Stimulated activated CD4-positive, alpha-beta T cell treated with anti-CD3 and anti-CD28 coated beads, Interleukin-1b, Interleukin-23, amount 100 ng/mL, for 24 hours (primary cell): ENCODE results near the gene CFTR.
"Not testable (repeated sequence)": the region's sequence is repeated elsewhere in the genome, so short reads cannot be mapped to it uniquely, and the experiment has no call there.

Experiments
- DNase-seq, 4 experiments: peaks; one replicate each; pipeline ENCODE4 v3.0.0-alpha.2; 2020; ENCODE audit warnings: low read depth in 4 of 4, low spot score in 1 of 4

Gene CFTR

GRCh38 chr7:117683430-117684175 lies 203.8 kb downstream of the CFTR start:
- no peak for DNase-seq

GRCh38 chr7:117685795-117686194 lies 206.0 kb downstream of the CFTR start:
- DNase-seq, result no peak

GRCh38 chr7:117686311-117686935 lies 206.6 kb downstream of the CFTR start:
- no peak for DNase-seq

DNA sequence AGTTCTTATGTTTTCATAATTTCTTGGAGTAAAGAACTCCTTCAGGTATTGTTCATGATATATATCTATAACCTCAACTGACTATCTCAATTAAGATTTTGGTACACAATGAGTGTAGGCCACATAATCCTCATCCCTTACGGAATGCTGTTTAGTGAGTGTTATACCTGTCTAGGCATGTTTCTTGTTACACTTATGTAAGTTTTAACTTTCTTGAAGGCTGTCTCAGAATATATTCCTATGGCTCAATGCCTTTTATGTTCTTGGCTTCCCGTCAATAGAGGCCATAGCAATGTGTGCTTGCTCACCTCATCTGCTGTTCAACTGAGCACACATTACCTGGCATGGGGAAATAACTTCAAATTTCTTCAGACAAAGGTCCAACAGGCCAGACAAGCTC lies 208.3 kb downstream of the CFTR start:
- no peak for DNase-seq

DNA sequence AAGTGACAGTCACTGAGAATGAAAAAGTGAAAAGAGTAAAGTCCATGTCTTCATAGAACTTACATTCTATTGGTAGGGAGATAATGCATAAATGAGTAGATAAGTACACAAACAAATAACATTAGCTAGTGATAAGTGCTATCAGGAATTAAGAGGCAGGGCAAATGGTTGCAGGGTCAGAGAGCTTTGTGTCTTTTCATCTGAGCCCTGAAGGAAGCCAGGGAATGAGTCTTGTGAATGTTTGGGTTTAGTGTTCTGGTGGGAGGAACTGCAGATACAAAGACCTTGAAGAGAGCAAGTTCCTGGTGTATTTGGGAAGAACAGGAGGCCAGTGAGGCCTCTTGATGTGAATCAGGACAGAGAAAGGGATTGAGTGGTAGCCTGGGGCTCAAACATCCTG lies 209.6 kb downstream of the CFTR start:
- no peak for DNase-seq

GRCh38 chr7:117690147-117690546 lies 210.3 kb downstream of the CFTR start:
- no peak for DNase-seq

DNA sequence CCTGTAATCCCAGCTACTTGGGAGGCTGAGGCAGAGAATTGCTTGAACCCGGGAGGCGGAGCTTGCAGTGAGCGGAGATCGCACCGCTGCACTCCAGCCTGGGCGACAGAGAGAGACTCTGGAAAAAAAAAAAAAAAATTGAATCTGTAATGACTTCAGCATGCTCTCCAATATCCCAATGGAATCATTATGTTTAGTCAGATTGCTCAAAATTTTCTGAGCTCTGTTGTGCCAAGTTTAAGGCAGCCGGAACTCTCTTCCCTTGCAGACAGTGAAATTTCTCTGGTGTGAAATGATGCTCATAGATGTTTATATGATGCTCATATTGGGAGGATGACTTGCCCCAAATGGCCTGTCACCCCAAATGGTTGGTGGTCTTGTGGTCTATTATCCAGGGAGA lies 212.5 kb downstream of the CFTR start:
- no peak for DNase-seq

DNA sequence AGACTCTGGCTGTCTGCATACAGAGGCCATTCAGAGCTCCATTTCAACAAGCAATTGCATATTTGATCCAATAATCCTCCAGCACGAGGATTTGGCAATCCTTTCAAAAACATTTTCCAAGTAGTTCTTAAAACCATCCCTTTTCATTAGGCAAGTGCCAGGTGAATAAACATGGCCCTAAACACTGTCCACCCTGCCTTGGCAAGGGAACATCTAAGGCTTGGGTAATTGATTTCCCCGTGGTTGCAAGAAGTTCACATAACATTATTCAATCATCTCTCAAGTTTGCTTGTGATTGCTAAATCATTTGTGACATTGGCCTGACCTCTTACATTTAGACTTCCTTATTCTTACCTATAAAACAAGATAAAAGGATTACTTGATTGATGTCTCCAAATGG lies 218.2 kb downstream of the CFTR start:
- DNase-seq, result no peak

DNA sequence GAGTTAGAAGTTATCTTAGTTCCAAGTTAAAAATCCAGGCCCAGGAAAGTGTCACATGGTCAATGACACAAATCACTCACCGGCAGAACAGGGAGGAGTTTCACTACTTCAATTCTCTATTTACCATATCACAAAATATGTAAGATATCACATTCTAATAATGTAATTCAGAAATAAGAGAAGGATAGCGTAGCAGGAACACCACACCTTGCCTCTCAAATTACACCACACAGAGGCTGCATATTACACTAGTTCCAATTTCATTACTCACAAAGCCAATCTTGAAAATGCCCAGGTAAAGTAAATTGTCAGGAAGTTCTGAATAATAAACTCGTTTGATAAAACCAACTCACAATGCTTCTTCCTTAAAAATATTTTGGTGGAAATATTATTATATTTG lies 224.2 kb downstream of the CFTR start:
- DNase-seq, result no peak

DNA sequence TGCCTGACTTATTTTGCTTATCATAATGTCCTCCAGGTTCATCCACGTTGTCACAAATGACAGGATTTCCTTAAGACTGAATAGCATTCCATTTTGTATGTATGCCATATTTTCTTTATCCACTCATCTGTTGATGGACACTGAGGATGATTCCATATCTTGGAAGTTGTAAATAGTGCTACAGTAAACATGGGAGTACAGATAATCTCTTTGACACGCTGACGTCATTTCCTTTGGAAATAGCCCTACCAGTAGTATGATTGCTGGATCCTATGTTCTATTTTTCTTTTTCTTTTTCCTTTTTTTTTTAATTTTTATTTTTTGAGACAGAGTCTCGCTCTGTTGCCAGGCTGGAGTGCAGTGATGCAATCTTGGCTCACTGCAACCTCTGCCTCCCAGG lies 225.8 kb downstream of the CFTR start:
- DNase-seq, result no peak

- no peak for DNase-seq
Measured at GRCh38 chr7:117706210-117706609, 226.4 kb downstream of the CFTR start.

DNA sequence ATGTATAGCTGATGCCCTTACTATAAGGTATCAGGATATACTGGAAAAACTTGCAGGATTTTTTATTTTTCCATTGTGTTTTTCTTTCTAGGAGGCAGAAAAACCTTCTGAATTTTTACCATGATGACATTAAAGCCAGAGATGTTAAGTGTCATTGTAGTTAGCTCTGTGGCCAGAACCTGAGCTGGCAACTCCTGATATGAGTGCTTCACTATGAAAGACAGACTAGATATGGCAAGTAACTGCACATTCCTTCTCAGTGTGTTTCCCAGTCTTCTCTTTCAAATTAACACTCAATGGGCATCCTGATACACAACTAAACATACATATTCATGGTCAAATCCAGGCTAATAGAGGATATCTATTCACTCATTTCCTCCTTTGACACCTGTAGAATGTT lies 227.3 kb downstream of the CFTR start:
- DNase-seq, result no peak

- not testable (repeated sequence) for DNase-seq
Measured at GRCh38 chr7:117708173-117708572, 228.3 kb downstream of the CFTR start.

DNA sequence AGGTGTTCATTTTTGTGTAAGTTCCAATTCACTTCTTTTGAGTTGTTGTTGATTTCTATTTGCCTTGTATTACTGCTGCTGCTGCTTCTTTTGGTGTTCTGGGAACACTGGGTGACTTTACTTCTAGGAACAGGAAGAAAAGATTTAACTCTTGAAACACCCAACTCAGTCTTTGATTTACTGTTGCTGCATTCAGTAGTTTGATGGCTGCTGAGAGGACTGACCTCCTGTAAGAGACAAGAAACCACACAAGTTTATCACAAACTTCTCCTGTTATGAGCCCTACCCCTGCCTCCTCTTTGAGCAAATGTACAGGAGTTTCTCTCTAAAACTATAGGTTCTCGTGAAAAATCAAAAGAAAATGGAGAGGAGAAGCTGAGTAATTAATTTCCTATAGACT lies 231.7 kb downstream of the CFTR start:
- no peak for DNase-seq

GRCh38 chr7:117715784-117716445 lies 236.1 kb downstream of the CFTR start:
- no peak for DNase-seq

DNA sequence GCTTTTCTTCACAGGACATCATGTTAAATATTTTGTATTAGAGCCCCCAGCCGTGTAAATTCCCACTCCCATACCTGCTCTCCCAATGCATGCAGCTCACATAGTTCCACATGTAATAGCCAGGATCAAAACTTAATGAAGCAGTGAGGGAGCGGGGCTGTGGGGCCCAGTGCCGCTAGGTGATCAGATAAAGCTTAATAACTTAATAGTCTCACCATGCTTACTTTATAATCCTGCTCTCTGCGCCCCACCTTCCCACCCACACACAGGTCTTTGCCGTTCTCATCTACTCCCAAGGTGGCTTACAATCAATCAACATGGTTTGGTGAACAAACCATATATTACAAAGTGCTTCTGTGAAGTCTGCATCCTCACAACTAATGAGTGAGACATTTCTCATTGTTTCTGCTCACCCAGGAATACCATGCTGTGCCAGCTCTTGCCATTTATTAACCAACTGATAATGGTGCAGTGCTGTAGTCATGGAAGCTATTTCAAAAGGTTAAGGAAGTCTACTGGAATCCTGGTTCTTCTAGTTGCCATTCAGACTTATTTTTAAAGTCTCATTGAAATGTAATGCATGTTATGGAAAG lies 237.0 kb downstream of the CFTR start:
- DNase-seq, result no peak

GRCh38 chr7:117717357-117717756 lies 237.5 kb downstream of the CFTR start:
- DNase-seq, result no peak
